ENCODE results near the gene SLC9A5.

- no peak for TF ChIP-seq SP1 (IDR thresholded peaks at IDR 0.05)
- TF ChIP-seq CTCF (IDR thresholded peaks at IDR 0.05; ENCODE audit: low read depth, low read length, missing input control), result no peak
- TF ChIP-seq REST (IDR thresholded peaks at IDR 0.05), result no peak
- no peak for TF ChIP-seq NR2F2 (IDR thresholded peaks at IDR 0.05)
- no peak for TF ChIP-seq RAD21 (IDR thresholded peaks at IDR 0.05)
- TF ChIP-seq TAF1 (conservative IDR thresholded peaks at IDR 0.05), result no peak
- TF ChIP-seq JUND (IDR thresholded peaks at IDR 0.05), result no peak
- no peak for TF ChIP-seq ZBTB33 (IDR thresholded peaks at IDR 0.05)
- no peak for TF ChIP-seq MAX (IDR thresholded peaks at IDR 0.05)
Measured at GRCh38 chr16:67202956-67203493, 45.8 kb upstream of the SLC9A5 start.
